ENCODE results near the gene WNK2.

The WNK2 gene

GRCh38 chr9:93288891-93289883 is 105.2 kb downstream of the WNK2 start:
- Histone ChIP-seq H3K36me3 (ENCODE audit: control insufficient read depth, insufficient read depth, low read length) (peaks cover 3% of the 10 kb centered on the region; the same call in 1 of the 2 replicates), H3K9me3 (ENCODE audit: control insufficient read depth, insufficient read depth, low read length) (no peaks in the 10 kb centered on the region), H3K4me3 (ENCODE audit: low read length) (no peak overlapping the region), H3K27ac (ENCODE audit: low read length) (no peak overlapping the region), H3K27me3 (ENCODE audit: control insufficient read depth, insufficient read depth, low read length) (no peaks in the 10 kb centered on the region), H3K4me1 (ENCODE audit: control insufficient read depth, insufficient read depth, low read length) (no peaks in the 10 kb centered on the region)
- DNase-seq (ENCODE audit: low read depth, low spot score): no peak
- WGBS (ENCODE audit: insufficient coverage, insufficient read length): no CpG with 5 or more reads among the region's 32 CpGs

DNA sequence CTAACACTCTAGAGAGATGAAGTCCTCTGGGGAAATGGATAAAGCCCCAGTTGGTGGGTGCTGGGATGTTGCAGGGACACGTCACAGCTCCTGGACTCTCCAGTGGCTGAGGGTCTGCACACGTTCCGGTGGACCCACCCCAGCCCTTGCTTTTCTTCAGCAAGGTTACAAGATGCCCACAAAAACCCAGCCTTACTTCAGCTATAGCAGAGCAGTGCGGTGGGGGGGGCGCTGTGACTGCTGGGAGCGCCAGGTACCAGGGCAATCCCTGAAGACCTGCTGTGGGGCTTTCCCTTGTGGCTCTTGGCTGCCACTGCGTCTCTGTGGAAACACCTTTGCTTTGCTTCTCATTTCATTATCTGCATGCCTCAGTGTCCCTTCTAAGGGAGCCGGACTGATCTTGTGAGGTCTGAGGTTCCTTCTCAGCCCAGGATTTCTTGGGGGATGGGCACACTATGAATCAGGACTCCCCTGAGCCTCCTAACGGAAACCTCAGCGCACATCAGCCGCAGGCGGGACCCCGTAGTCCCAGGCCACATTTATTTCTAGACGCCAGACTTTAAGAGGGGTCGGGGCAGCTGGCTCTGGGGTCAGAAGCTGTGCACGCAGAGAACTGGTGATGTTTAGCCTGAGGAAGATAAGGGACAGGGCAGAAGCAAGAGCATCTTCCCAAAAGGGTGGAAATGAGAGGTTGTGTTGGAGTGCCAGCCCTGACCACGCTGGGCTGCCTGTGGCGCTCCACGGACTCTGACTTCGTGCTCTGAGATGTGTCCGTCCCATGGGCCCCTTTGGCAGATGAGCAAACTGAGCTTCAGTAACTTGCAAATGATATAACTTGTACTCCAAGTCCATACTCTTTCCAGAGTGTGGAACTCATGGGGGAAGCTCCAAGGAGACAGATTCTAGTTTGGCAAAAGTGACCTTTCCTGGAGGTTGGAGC is 106.8 kb downstream of the WNK2 start:
- no peaks in the 10 kb centered on the region for H3K4me1 ChIP-seq (ENCODE audit: control insufficient read depth, insufficient read depth, low read length)
- H3K27ac ChIP-seq (ENCODE audit: low read length): no peak overlapping the region
- no CpG with 5 or more reads among the region's 21 CpGs for WGBS (ENCODE audit: insufficient coverage, insufficient read length)
- H3K27me3 ChIP-seq (ENCODE audit: control insufficient read depth, insufficient read depth, low read length): no peaks in the 10 kb centered on the region
- no peaks in the 10 kb centered on the region for H3K9me3 ChIP-seq (ENCODE audit: control insufficient read depth, insufficient read depth, low read length)
- peaks cover 3% of the 10 kb centered on the region; the same call in 1 of the 2 replicates for H3K36me3 ChIP-seq (ENCODE audit: control insufficient read depth, insufficient read depth, low read length)
- DNase-seq (ENCODE audit: low read depth, low spot score): no peak
- H3K4me3 ChIP-seq (ENCODE audit: low read length): no peak overlapping the region

DNA sequence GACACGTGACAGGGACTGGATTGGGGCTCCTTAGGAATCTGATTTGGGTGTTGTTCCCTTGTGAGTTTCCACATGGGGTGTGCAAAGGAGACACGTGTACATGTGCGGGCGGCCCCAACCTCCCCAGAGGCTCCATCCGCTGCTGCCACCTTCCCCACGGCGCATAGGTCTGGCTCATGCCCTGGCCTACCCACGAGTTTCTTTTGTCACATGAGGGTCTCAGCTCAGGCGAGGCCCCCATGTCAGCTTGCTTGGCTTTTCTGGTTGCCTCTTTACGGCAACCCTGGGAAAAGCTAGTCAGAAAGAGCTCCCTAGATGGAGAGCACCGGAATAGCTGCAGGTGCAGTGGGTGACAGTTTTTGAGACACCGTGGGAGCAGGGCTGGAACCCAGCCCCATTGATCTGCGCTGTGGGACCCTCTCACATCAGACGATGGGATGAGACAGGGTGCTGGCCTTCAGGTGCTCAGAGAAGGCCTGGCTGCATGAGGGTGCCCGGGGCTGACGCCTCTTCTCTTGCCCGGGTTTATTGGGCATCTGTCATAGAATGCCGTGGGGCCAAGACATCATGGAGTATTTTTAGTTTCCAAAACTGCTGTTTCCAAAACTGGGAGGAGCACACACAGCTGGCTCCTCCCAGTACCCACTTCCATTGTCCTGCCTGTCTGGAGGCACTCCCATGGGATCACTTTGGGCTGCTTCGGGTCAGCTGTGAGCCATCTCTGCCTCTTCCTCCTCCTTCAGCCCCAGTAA is 107.8 kb downstream of the WNK2 start:
- Histone ChIP-seq H3K4me1 (ENCODE audit: control insufficient read depth, insufficient read depth, low read length) (no peaks in the 10 kb centered on the region), H3K27ac (ENCODE audit: low read length) (no peak overlapping the region), H3K27me3 (ENCODE audit: control insufficient read depth, insufficient read depth, low read length) (no peaks in the 10 kb centered on the region), H3K9me3 (ENCODE audit: control insufficient read depth, insufficient read depth, low read length) (no peaks in the 10 kb centered on the region), H3K36me3 (ENCODE audit: control insufficient read depth, insufficient read depth, low read length) (peaks cover 3% of the 10 kb centered on the region; the same call in 1 of the 2 replicates), H3K4me3 (ENCODE audit: low read length) (no peak overlapping the region)
- DNase-seq (ENCODE audit: low read depth, low spot score): no peak
- no CpG with 5 or more reads among the region's 19 CpGs for WGBS (ENCODE audit: insufficient coverage, insufficient read length)

DNA sequence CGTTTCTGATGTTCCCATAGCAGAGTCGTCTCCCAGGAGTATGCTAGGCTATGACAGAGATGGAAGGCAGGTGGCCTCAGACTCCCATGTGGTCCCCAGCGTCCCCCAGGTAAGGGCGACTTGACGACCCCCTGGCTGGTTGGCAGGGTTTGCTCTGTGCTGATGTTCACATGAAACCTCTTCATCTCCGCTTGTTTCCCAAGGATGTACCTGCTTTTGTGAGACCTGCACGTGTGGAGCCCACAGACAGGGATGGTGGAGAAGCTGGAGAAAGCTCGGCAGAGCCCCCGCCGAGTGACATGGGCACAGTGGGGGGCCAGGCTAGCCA is 108.3 kb downstream of the WNK2 start:
- Histone ChIP-seq H3K4me3 (ENCODE audit: low read length) (no peak overlapping the region), H3K27me3 (ENCODE audit: control insufficient read depth, insufficient read depth, low read length) (no peaks in the 10 kb centered on the region), H3K27ac (ENCODE audit: low read length) (no peak overlapping the region), H3K36me3 (ENCODE audit: control insufficient read depth, insufficient read depth, low read length) (peaks cover 3% of the 10 kb centered on the region; the same call in 1 of the 2 replicates), H3K4me1 (ENCODE audit: control insufficient read depth, insufficient read depth, low read length) (no peaks in the 10 kb centered on the region), H3K9me3 (ENCODE audit: control insufficient read depth, insufficient read depth, low read length) (no peaks in the 10 kb centered on the region)
- DNase-seq (ENCODE audit: low read depth, low spot score): no peak
- WGBS (ENCODE audit: insufficient coverage, insufficient read length): no CpG with 5 or more reads among the region's 10 CpGs

- H3K4me3 ChIP-seq (ENCODE audit: low read length): no peak overlapping the region
- H3K36me3 ChIP-seq (ENCODE audit: control insufficient read depth, insufficient read depth, low read length): peaks cover 3% of the 10 kb centered on the region; the same call in 1 of the 2 replicates
- no peaks in the 10 kb centered on the region for H3K9me3 ChIP-seq (ENCODE audit: control insufficient read depth, insufficient read depth, low read length)
- H3K27me3 ChIP-seq (ENCODE audit: control insufficient read depth, insufficient read depth, low read length): no peaks in the 10 kb centered on the region
- DNase-seq (ENCODE audit: low read depth, low spot score): no peak
- no peaks in the 10 kb centered on the region for H3K4me1 ChIP-seq (ENCODE audit: control insufficient read depth, insufficient read depth, low read length)
- H3K27ac ChIP-seq (ENCODE audit: low read length): no peak overlapping the region
- WGBS (ENCODE audit: insufficient coverage, insufficient read length): no CpG with 5 or more reads among the region's 43 CpGs
Observed at GRCh38 chr9:93292664-93293328, 108.9 kb downstream of the WNK2 start.

DNA sequence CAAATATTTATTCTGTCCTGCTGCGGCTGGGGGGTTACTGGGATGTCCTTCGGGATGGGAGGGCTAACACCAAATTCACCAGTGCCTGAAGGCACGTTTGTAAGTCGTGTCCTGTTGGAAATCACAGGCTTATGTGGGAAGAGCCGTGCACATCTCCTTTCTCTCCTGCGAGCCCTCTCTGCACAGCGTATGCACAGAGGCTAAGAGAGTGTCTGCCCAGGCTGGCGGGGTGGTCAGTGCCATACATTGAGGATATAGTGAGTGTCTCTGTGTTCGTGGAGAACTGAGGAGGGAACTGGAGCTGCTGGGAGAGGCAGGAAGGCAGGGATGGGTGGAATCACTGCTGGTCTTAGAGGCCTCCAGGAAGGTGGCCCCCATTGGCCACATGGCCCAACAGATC is 110.1 kb downstream of the WNK2 start:
- Histone ChIP-seq H3K27ac (ENCODE audit: low read length) (no peak overlapping the region), H3K36me3 (ENCODE audit: control insufficient read depth, insufficient read depth, low read length) (peaks cover 3% of the 10 kb centered on the region; the same call in 1 of the 2 replicates), H3K27me3 (ENCODE audit: control insufficient read depth, insufficient read depth, low read length) (no peaks in the 10 kb centered on the region), H3K9me3 (ENCODE audit: control insufficient read depth, insufficient read depth, low read length) (no peaks in the 10 kb centered on the region), H3K4me3 (ENCODE audit: low read length) (no peak overlapping the region), H3K4me1 (ENCODE audit: control insufficient read depth, insufficient read depth, low read length) (no peaks in the 10 kb centered on the region)
- no peak for DNase-seq (ENCODE audit: low read depth, low spot score)
- no CpG with 5 or more reads among the region's 9 CpGs for WGBS (ENCODE audit: insufficient coverage, insufficient read length)

- Histone ChIP-seq H3K9me3 (ENCODE audit: control insufficient read depth, insufficient read depth, low read length) (no peaks in the 10 kb centered on the region), H3K27ac (ENCODE audit: low read length) (no peak overlapping the region), H3K36me3 (ENCODE audit: control insufficient read depth, insufficient read depth, low read length) (peaks cover 3% of the 10 kb centered on the region; the same call in 1 of the 2 replicates), H3K4me3 (ENCODE audit: low read length) (no peak overlapping the region), H3K4me1 (ENCODE audit: control insufficient read depth, insufficient read depth, low read length) (no peaks in the 10 kb centered on the region), H3K27me3 (ENCODE audit: control insufficient read depth, insufficient read depth, low read length) (no peaks in the 10 kb centered on the region)
- no peak for DNase-seq (ENCODE audit: low read depth, low spot score)
- WGBS (ENCODE audit: insufficient coverage, insufficient read length): no CpG with 5 or more reads among the region's 12 CpGs
Observed at GRCh38 chr9:93295031-93295430, 111.1 kb downstream of the WNK2 start.

- H3K4me3 ChIP-seq (ENCODE audit: low read length): no peak overlapping the region
- H3K9me3 ChIP-seq (ENCODE audit: control insufficient read depth, insufficient read depth, low read length): no peaks in the 10 kb centered on the region
- H3K27ac ChIP-seq (ENCODE audit: low read length): no peak overlapping the region
- no peak for DNase-seq (ENCODE audit: low read depth, low spot score)
- H3K36me3 ChIP-seq (ENCODE audit: control insufficient read depth, insufficient read depth, low read length): peaks cover 3% of the 10 kb centered on the region; the same call in 1 of the 2 replicates
- H3K4me1 ChIP-seq (ENCODE audit: control insufficient read depth, insufficient read depth, low read length): no peaks in the 10 kb centered on the region
- no peaks in the 10 kb centered on the region for H3K27me3 ChIP-seq (ENCODE audit: control insufficient read depth, insufficient read depth, low read length)
- WGBS (ENCODE audit: insufficient coverage, insufficient read length): no CpG with 5 or more reads among the region's 2 CpGs
Observed at GRCh38 chr9:93295456-93296076, 111.6 kb downstream of the WNK2 start.

GRCh38 chr9:93296889-93297480 is 113.0 kb downstream of the WNK2 start:
- H3K4me1 ChIP-seq (ENCODE audit: control insufficient read depth, insufficient read depth, low read length): no peaks in the 10 kb centered on the region
- no peaks in the 10 kb centered on the region for H3K27me3 ChIP-seq (ENCODE audit: control insufficient read depth, insufficient read depth, low read length)
- no peaks in the 10 kb centered on the region for H3K9me3 ChIP-seq (ENCODE audit: control insufficient read depth, insufficient read depth, low read length)
- H3K27ac ChIP-seq (ENCODE audit: low read length): no peak overlapping the region
- 100% methylated on average over 2 of the region's 17 CpGs for WGBS (ENCODE audit: insufficient coverage, insufficient read length)
- no peak overlapping the region for H3K4me3 ChIP-seq (ENCODE audit: low read length)
- no peak for DNase-seq (ENCODE audit: low read depth, low spot score)
- H3K36me3 ChIP-seq (ENCODE audit: control insufficient read depth, insufficient read depth, low read length): peaks cover 3% of the 10 kb centered on the region; the same call in 1 of the 2 replicates

Measured in iPS DF 6.9 (cell line).